Effector memory CD4-positive, alpha-beta T cell (primary cell): ENCODE measurements around the gene TMOD4.

Experiments used
- DNase-seq, 3 donors: peaks; one replicate each; pipeline ENCODE4 v3.0.0-alpha.2; 2020
- H3K27ac ChIP-seq: 2 replicates; pipeline ENCODE4 v1.7.0; 2013; ENCODE audit warnings: mild to moderate bottlenecking, low read length, moderate library complexity; ENCODE audit not compliant: insufficient read depth, poor library complexity, severe bottlenecking
- H3K27me3 ChIP-seq: replicated peaks from 2 replicates; pipeline ENCODE4 v1.7.0; 2013; ENCODE audit warnings: mild to moderate bottlenecking, low read length; ENCODE audit not compliant: insufficient read depth, control insufficient read depth, poor library complexity, severe bottlenecking
- H3K36me3 ChIP-seq: 2 replicates; pipeline ENCODE4 v1.7.0; 2013; ENCODE audit warnings: mild to moderate bottlenecking, low read length, moderate library complexity; ENCODE audit not compliant: control insufficient read depth, insufficient read depth
- H3K4me1 ChIP-seq: 2 replicates; pipeline ENCODE4 v1.7.0; 2013; ENCODE audit warnings: low read length, mild to moderate bottlenecking; ENCODE audit not compliant: control insufficient read depth, insufficient read depth, poor library complexity, severe bottlenecking
- H3K4me3 ChIP-seq: 2 replicates; pipeline ENCODE4 v1.7.0; 2013; ENCODE audit warnings: low read length, low read depth, mild to moderate bottlenecking; ENCODE audit not compliant: insufficient read depth, poor library complexity, severe bottlenecking
- H3K9me3 ChIP-seq: 2 replicates; pipeline ENCODE4 v1.7.0; 2013; ENCODE audit warnings: mild to moderate bottlenecking, low read length, moderate library complexity; ENCODE audit not compliant: control insufficient read depth

TMOD4 gene

DNA sequence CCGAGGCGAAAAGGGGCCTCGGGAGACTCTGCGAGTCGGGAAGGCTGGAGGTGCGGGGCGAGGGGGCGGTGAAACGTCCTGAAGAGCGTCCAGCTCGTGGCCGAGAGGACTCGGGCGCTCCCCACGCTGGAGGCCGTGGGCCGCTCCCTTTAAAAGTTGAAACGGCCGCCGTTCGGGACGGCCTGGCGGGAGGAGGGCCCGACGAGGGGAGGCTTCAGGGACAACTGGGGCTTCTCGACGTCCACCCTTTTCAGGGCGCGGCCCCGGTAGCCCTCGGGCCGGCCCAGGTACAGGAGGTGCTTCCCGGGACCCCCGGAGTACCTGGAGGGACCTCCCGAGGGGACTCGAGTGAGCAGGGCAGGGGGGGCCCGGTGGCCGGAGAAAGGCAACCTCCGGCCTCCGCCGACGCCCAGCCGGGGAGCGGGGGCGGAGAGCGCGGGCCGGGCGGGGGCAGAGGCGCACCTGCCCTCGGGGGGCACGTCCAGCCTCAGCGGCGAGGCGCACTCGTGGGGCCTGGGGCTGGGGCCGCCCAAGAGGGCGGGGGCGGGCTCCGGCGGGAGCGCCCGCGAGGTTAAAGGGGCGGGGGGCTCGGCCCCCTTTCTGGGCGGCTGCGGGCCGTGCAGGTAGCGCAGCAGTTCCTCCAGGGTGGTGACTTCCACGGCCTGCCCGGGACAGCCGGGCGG lies 43.3 kb downstream of the TMOD4 start:
- Histone ChIP-seq H3K4me3 (no peak overlapping the region), H3K4me1 (no peaks in the 10 kb centered on the region), H3K9me3 (no peaks in the 10 kb centered on the region), H3K27me3 (no peaks in the 10 kb centered on the region), H3K27ac (no peak overlapping the region), H3K36me3 (no peaks in the 10 kb centered on the region)
- no peak for DNase-seq

DNA sequence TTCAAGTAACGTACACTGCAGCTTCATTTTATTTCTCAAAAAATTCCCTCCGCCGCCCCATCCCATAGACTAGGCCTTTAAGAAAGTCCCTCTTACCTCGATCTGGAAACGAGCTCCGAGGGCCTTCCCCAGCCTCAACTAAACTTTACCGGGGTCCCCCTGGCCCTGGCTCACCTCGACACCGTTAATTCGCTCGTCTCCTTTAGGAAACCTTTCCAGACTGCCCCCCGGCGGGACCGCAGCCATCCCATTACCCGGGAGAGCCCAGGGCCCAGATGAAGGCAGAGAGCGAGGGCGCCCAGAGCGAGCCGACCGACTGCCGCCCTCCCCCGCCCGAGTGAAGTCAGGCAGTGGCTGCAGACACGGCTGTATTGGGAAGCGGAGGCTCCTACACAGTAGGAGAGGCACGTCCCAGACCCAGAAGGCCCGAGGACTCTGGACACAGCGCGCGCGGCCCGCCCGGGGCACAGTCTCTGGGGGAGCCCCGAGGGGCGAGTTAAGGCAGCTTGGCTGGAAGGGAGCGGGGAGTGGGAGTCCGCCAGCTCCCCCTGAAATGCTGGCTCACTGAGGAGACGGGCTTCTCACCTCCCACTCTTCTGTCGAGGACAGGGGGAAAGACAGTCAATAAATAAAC lies 44.0 kb downstream of the TMOD4 start:
- no peak for DNase-seq
- no peaks in the 10 kb centered on the region for H3K36me3 ChIP-seq
- H3K27ac ChIP-seq: no peak overlapping the region
- H3K4me3 ChIP-seq: peak overlapping the region; percentile 25
- no peaks in the 10 kb centered on the region for H3K9me3 ChIP-seq
- no peaks in the 10 kb centered on the region for H3K4me1 ChIP-seq
- H3K27me3 ChIP-seq: no peaks in the 10 kb centered on the region

DNA sequence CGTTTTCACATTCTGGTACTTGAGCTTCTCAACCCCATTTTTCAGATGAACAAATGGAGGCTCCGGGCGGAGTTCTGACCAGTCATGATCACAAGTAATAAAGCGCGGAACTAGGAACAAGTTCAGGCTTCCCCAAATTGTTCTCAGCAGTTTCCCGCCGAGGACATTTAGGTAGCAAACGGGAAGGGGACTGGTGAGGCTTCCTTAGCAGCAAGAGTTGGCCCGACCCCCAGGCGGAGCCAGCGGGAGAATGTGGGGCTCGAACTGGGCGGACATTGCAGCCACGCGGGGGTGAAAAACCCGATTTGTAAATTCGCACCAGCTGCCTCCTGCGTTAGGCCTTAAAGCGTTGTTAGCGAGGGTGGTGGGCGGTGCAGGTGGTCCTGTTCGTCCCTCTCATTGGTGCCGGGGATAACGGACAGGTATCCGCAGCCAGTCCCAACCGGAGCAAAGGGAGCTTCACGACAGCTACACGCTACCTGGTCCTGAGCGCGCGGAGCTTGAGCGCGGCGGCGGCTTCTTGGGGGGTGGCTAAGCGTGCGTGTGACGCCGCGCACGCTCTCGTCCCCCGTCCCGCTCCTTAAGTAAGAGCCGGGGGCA lies 44.7 kb downstream of the TMOD4 start:
- peak overlapping the region; percentile 25 for H3K4me3 ChIP-seq
- H3K4me1 ChIP-seq: no peaks in the 10 kb centered on the region
- no peaks in the 10 kb centered on the region for H3K9me3 ChIP-seq
- peak; percentile 18 to 52 (median 37) for DNase-seq
- H3K27ac ChIP-seq: no peak overlapping the region
- H3K27me3 ChIP-seq: no peaks in the 10 kb centered on the region
- no peaks in the 10 kb centered on the region for H3K36me3 ChIP-seq

DNA sequence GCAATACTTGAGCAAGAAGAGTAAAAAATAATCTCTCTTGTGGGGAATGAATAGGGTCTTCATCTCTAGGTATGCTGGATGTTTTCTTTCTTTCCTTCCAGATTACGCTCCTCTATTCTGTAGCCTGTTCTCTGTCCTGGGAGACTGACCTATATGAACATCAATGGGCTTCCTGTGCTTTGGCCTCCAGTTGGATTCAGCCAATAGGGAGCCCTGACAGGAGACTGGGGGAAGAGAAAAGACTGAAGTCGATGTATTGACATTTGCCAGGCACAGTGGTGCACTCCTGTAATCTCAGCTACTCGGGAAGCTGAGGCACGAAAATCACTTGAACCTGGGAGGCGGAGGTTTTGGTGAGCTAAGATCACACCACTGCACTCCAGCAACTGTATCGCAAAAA lies 47.0 kb downstream of the TMOD4 start:
- H3K4me3 ChIP-seq: no peak overlapping the region
- no peaks in the 10 kb centered on the region for H3K36me3 ChIP-seq
- H3K27me3 ChIP-seq: no peaks in the 10 kb centered on the region
- H3K9me3 ChIP-seq: no peaks in the 10 kb centered on the region
- H3K4me1 ChIP-seq: peaks cover 4% of the 10 kb centered on the region
- no peak for DNase-seq
- no peak overlapping the region for H3K27ac ChIP-seq

DNA sequence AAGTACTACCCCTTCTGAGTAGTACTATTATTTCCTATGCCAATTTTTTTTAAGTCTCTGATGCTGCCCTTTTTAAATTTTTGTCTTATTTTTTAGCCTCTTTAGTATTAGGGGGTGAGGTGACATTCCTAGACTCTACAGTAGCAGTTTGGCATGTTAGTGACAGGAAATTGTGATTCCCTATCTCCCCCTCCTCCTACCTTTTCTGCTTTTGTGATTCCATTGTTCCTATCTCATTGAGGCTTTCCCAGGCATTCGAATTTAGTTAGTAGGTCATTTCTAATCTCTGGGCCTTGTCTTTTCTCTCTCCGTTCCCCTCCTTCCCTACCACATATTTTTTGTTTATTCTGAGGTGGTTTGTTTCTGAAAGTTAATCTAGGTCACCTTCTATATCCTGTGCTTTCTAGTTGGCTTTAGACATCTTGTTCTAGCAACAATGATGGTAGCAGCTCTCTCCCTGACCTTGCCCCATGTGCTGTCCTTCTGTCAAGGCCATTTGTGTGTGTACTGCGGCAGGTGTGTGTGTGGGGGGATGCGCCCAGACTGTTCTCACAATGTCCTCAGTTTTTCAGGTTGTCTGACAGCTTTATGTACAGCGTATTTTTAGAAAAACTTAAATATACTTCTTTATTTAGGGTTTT lies 50.9 kb downstream of the TMOD4 start:
- H3K4me3 ChIP-seq: no peak overlapping the region
- no peak for DNase-seq
- no peaks in the 10 kb centered on the region for H3K36me3 ChIP-seq
- no peaks in the 10 kb centered on the region for H3K27me3 ChIP-seq
- H3K9me3 ChIP-seq: no peaks in the 10 kb centered on the region
- H3K27ac ChIP-seq: no peak overlapping the region
- H3K4me1 ChIP-seq: peaks cover 4% of the 10 kb centered on the region
